Liver (tissue), 3 donors: Measurements from ENCODE around the gene SEC23IP.

Experiments used
- TF ChIP-seq, protein P1 (sequence below): IDR thresholded peaks from 2 replicates; pipeline ENCODE4 v1.6.1; 2016; ENCODE audit warnings: antibody characterized with exemption
- TF ChIP-seq, protein P2 (sequence below): IDR thresholded peaks from 2 replicates; pipeline ENCODE4 v1.6.1; 2016; ENCODE audit warnings: antibody characterized with exemption
- TF ChIP-seq, protein P3 (sequence below): fragments of 150-350 bp; IDR thresholded peaks from 2 replicates; pipeline ENCODE4 v1.5.1; 2017; ENCODE audit warnings: improper control_type of control experiment, low read depth, low read length; ENCODE audit not compliant: missing input control
- TF ChIP-seq, protein P4 (sequence below): IDR thresholded peaks from 2 replicates; pipeline ENCODE4 v1.6.1; 2016; ENCODE audit warnings: antibody characterized with exemption, mild to moderate bottlenecking
- donor health status: healthy.
- donor health status: healthy.

DNA sequence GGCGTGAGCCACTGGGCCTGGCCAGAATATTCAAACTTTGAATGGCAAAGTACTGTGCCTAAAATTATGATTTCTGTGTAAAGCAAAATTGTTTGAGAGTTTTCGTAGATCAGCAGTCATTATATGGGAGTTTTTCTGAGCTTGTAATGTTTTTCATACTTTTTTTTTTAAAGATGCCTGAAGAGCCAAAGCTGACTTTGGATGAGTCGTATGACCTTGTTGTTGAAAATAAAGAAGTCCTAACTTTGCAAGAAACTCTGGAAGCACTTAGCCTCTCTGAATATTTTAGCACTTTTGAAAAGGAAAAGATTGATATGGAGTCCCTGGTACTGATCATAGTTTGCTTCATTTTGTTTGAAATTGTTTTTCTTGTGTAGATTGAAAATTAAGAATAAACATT is 26.7 kb downstream of the SEC23IP start:
- TF ChIP-seq, protein P1, sequence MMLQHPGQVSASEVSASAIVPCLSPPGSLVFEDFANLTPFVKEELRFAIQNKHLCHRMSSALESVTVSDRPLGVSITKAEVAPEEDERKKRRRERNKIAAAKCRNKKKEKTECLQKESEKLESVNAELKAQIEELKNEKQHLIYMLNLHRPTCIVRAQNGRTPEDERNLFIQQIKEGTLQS, result no peak
- TF ChIP-seq, protein P2, sequence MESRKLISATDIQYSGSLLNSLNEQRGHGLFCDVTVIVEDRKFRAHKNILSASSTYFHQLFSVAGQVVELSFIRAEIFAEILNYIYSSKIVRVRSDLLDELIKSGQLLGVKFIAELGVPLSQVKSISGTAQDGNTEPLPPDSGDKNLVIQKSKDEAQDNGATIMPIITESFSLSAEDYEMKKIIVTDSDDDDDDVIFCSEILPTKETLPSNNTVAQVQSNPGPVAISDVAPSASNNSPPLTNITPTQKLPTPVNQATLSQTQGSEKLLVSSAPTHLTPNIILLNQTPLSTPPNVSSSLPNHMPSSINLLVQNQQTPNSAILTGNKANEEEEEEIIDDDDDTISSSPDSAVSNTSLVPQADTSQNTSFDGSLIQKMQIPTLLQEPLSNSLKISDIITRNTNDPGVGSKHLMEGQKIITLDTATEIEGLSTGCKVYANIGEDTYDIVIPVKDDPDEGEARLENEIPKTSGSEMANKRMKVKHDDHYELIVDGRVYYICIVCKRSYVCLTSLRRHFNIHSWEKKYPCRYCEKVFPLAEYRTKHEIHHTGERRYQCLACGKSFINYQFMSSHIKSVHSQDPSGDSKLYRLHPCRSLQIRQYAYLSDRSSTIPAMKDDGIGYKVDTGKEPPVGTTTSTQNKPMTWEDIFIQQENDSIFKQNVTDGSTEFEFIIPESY, result no peak
- TF ChIP-seq, protein P3, sequence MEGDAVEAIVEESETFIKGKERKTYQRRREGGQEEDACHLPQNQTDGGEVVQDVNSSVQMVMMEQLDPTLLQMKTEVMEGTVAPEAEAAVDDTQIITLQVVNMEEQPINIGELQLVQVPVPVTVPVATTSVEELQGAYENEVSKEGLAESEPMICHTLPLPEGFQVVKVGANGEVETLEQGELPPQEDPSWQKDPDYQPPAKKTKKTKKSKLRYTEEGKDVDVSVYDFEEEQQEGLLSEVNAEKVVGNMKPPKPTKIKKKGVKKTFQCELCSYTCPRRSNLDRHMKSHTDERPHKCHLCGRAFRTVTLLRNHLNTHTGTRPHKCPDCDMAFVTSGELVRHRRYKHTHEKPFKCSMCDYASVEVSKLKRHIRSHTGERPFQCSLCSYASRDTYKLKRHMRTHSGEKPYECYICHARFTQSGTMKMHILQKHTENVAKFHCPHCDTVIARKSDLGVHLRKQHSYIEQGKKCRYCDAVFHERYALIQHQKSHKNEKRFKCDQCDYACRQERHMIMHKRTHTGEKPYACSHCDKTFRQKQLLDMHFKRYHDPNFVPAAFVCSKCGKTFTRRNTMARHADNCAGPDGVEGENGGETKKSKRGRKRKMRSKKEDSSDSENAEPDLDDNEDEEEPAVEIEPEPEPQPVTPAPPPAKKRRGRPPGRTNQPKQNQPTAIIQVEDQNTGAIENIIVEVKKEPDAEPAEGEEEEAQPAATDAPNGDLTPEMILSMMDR, result no peak
- TF ChIP-seq, protein P4, sequence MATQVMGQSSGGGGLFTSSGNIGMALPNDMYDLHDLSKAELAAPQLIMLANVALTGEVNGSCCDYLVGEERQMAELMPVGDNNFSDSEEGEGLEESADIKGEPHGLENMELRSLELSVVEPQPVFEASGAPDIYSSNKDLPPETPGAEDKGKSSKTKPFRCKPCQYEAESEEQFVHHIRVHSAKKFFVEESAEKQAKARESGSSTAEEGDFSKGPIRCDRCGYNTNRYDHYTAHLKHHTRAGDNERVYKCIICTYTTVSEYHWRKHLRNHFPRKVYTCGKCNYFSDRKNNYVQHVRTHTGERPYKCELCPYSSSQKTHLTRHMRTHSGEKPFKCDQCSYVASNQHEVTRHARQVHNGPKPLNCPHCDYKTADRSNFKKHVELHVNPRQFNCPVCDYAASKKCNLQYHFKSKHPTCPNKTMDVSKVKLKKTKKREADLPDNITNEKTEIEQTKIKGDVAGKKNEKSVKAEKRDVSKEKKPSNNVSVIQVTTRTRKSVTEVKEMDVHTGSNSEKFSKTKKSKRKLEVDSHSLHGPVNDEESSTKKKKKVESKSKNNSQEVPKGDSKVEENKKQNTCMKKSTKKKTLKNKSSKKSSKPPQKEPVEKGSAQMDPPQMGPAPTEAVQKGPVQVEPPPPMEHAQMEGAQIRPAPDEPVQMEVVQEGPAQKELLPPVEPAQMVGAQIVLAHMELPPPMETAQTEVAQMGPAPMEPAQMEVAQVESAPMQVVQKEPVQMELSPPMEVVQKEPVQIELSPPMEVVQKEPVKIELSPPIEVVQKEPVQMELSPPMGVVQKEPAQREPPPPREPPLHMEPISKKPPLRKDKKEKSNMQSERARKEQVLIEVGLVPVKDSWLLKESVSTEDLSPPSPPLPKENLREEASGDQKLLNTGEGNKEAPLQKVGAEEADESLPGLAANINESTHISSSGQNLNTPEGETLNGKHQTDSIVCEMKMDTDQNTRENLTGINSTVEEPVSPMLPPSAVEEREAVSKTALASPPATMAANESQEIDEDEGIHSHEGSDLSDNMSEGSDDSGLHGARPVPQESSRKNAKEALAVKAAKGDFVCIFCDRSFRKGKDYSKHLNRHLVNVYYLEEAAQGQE, result no peak
